HepG2 (cell line): Measurements from ENCODE around the gene EMILIN1. TPM values are rescaled to one million over a fixed set of nuclear protein-coding genes. Genes with fewer than 3 reads are reported as not detected.
A peak's percentile ranks its signal among the peaks of the same experiment; 100 is the strongest.

Experiments used
- CENPT ChIP-seq: sonication (generic); formaldehyde crosslinking; IDR thresholded peaks from 2 replicates; pipeline ENCODE4 v1.8.0; 2022; ENCODE audit warnings: low read depth, mild to moderate bottlenecking, moderate library complexity, missing genetic modification reagents
- CREM ChIP-seq, 2 experiments: sonication (generic) in 1 of 2; formaldehyde crosslinking in 1 of 2; IDR thresholded peaks; 2 replicates each; pipeline versions ENCODE4 v1.4.0 to v1.6.1; 2016 to 2020; ENCODE audit warnings: antibody characterized with exemption in 1 of 2, mild to moderate bottlenecking in 1 of 2, missing genetic modification reagents in 1 of 2
- EZH2 ChIP-seq: conservative IDR thresholded peaks from 2 replicates; pipeline ENCODE4 v1.6.1; 2012; ENCODE audit warnings: mild to moderate bottlenecking, low read depth, low read length, moderate library complexity
- KAT2B ChIP-seq: fragments of 150-350 bp; IDR thresholded peaks from 2 replicates; pipeline ENCODE4 v1.6.1; 2014; ENCODE audit warnings: low read depth, low read length, borderline replicate concordance
- MAFK ChIP-seq, 2 experiments: IDR thresholded peaks in 1 of 2; conservative IDR thresholded peaks in 1 of 2; 2 replicates each; pipeline ENCODE4 v1.6.1; 2011; ENCODE audit warnings: improper control_type of control experiment in 2 of 2, low read length in 2 of 2
- RBAK ChIP-seq: sonication (generic); formaldehyde crosslinking; IDR thresholded peaks from 2 replicates; pipeline ENCODE4 v1.5.1; 2020; ENCODE audit warnings: mild to moderate bottlenecking, missing genetic modification reagents
- RFXANK ChIP-seq: IDR thresholded peaks from 2 replicates; pipeline ENCODE4 v1.6.1; 2016
- SCMH1 ChIP-seq: sonication (generic); formaldehyde crosslinking; IDR thresholded peaks from 2 replicates; pipeline ENCODE4 v1.9.0; 2021; ENCODE audit warnings: missing genetic modification reagents, mild to moderate bottlenecking, borderline replicate concordance
- SMYD3 ChIP-seq: sonication (generic); formaldehyde crosslinking; IDR thresholded peaks from 2 replicates; pipeline ENCODE4 v1.8.1; 2023; ENCODE audit warnings: mild to moderate bottlenecking, missing genetic modification reagents
- ZBTB7A ChIP-seq: sonication (generic); formaldehyde crosslinking; IDR thresholded peaks from 2 replicates; pipeline ENCODE4 v1.8.0; 2022; ENCODE audit warnings: mild to moderate bottlenecking, missing genetic modification reagents
- ZBTB8A ChIP-seq: sonication (generic); formaldehyde crosslinking; IDR thresholded peaks from 2 replicates; pipeline ENCODE4 v1.4.0; 2020; ENCODE audit warnings: mild to moderate bottlenecking, low read depth, missing genetic modification reagents, borderline replicate concordance
- ZFP36L2 ChIP-seq: sonication (generic); formaldehyde crosslinking; IDR thresholded peaks from 2 replicates; pipeline ENCODE4 v1.4.0; 2020; ENCODE audit warnings: missing genetic modification reagents
- ZNF207 ChIP-seq: fragments of 450-650 bp; IDR thresholded peaks from 2 replicates; pipeline ENCODE4 v1.6.1; 2016; ENCODE audit warnings: antibody characterized with exemption, borderline replicate concordance
- ZNF329 ChIP-seq: sonication (generic); formaldehyde crosslinking; IDR thresholded peaks from 2 replicates; pipeline ENCODE4 v1.9.0; 2021; ENCODE audit warnings: low read depth, mild to moderate bottlenecking, missing genetic modification reagents
- ZNF749 ChIP-seq: sonication (generic); formaldehyde crosslinking; IDR thresholded peaks from 2 replicates; pipeline ENCODE4 v1.8.0; 2022; ENCODE audit warnings: mild to moderate bottlenecking, missing genetic modification reagents, moderate library complexity, borderline replicate concordance
- polyA plus RNA-seq, 8 experiments: library from polyadenylated mRNA; depleted of rRNA in 3 of 8; stranded (reverse) in 7 of 8; unstranded in 1 of 8; fragments of >200 nt; fragmentation: Illumina TruSeq in 4 of 8; extraction: Trizol in 4 of 8; gene quantifications; 2 replicates each; pipeline versions ENCODE4 v1.2.1 to v1.2.3, GENCODE V29; 2011 to 2016; ENCODE audit warnings: low read depth in 4 of 8, missing spikeins in 1 of 8, mixed read lengths in 1 of 8; ENCODE audit not compliant: insufficient read depth in 1 of 8
- total RNA-seq, 5 experiments: library from RNA; depleted of rRNA; stranded (reverse); fragments of >200 nt; fragmentation: Illumina TruSeq; extraction: Trizol; gene quantifications; 2 replicates each; pipeline ENCODE4 v1.2.3, GENCODE V29; 2016; ENCODE audit warnings: low read depth in 1 of 5
- TF ChIP-seq, protein P1 (sequence below): sonication (generic); formaldehyde crosslinking; IDR thresholded peaks from 2 replicates; pipeline ENCODE4 v1.4.0; 2020; ENCODE audit warnings: missing genetic modification reagents
- TF ChIP-seq, protein P2 (sequence below): sonication (generic); formaldehyde crosslinking; IDR thresholded peaks from 2 replicates; pipeline ENCODE4 v1.5.0; 2020; ENCODE audit warnings: missing genetic modification reagents, mild to moderate bottlenecking, borderline replicate concordance
- TF ChIP-seq, protein P3 (sequence below): sonication (generic); formaldehyde crosslinking; IDR thresholded peaks from 2 replicates; pipeline ENCODE4 v1.4.0; 2020; ENCODE audit warnings: missing genetic modification reagents
- TF ChIP-seq, protein P4 (sequence below): sonication (generic); formaldehyde crosslinking; IDR thresholded peaks from 2 replicates; pipeline ENCODE4 v1.8.1; 2023; ENCODE audit warnings: missing genetic modification reagents, mild to moderate bottlenecking, borderline replicate concordance
- TF ChIP-seq, protein P5 (sequence below): sonication (generic); formaldehyde crosslinking; IDR thresholded peaks from 2 replicates; pipeline ENCODE4 v1.9.0; 2022; ENCODE audit warnings: missing genetic modification reagents, mild to moderate bottlenecking, borderline replicate concordance

EMILIN1 gene
- total and polyA plus RNA-seq, 2 of the 13 experiments (the other 11 are each of a cell fraction or from before 2014, with no cell fraction given): 8.1 to 9.7 TPM

DNA sequence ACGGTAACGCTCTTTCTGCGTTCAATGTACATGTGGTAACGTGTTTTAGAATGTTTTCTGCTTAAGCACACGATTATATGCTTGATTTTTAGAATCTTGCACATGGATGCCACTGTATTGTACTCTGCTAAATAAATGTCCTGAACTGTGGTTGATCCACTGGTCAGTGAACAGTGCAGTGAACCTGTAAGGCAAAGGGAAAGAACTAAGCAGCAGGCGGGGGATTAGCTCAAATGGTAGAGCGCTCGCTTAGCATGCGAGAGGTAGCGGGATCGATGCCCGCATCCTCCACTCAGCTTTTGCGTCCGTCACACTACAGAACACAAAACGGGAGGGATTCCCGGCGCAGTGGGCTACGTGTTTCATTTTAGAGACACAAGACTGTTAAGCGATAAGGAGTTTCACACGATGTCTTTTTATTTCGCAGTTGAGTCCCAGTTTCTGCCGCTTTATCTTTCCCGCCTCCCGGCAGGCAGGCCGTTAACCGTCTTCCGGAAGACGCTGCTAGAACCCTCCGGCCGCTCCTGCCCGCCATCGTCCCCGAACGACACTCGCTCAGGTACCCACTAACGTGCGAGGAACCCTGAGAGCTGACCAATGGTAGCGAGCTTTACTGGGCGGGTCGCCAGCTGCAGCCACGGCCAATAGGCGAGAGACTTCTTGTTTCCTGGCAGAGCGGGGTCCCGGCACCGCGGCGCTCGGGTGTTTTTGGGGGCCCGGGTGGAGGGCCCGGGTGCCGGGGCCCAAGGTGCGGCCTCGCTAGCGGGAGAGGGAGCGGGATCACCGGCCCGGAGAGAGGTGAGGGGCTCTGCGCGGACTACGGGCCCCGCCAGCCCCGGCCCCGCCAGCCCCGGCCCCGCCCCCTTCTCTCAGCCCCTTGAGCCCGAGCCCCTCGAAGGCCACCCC, 27.2 kb upstream of the EMILIN1 start, which contains the start of gene AGBL5 (continued):
- TF ChIP-seq, protein P1, sequence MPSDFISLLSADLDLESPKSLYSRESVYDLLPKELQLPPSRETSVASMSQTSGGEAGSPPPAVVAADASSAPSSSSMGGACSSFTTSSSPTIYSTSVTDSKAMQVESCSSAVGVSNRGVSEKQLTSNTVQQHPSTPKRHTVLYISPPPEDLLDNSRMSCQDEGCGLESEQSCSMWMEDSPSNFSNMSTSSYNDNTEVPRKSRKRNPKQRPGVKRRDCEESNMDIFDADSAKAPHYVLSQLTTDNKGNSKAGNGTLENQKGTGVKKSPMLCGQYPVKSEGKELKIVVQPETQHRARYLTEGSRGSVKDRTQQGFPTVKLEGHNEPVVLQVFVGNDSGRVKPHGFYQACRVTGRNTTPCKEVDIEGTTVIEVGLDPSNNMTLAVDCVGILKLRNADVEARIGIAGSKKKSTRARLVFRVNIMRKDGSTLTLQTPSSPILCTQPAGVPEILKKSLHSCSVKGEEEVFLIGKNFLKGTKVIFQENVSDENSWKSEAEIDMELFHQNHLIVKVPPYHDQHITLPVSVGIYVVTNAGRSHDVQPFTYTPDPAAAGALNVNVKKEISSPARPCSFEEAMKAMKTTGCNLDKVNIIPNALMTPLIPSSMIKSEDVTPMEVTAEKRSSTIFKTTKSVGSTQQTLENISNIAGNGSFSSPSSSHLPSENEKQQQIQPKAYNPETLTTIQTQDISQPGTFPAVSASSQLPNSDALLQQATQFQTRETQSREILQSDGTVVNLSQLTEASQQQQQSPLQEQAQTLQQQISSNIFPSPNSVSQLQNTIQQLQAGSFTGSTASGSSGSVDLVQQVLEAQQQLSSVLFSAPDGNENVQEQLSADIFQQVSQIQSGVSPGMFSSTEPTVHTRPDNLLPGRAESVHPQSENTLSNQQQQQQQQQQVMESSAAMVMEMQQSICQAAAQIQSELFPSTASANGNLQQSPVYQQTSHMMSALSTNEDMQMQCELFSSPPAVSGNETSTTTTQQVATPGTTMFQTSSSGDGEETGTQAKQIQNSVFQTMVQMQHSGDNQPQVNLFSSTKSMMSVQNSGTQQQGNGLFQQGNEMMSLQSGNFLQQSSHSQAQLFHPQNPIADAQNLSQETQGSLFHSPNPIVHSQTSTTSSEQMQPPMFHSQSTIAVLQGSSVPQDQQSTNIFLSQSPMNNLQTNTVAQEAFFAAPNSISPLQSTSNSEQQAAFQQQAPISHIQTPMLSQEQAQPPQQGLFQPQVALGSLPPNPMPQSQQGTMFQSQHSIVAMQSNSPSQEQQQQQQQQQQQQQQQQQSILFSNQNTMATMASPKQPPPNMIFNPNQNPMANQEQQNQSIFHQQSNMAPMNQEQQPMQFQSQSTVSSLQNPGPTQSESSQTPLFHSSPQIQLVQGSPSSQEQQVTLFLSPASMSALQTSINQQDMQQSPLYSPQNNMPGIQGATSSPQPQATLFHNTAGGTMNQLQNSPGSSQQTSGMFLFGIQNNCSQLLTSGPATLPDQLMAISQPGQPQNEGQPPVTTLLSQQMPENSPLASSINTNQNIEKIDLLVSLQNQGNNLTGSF (CRISPR knock-in tag): peak; percentile 99
- TF ChIP-seq ZFP36L2 (CRISPR knock-in tag) (no peak), ZBTB7A (CRISPR knock-in tag) (no peak), RBAK (no peak), CENPT (CRISPR knock-in tag) (no peak; the same call in 1 of the 2 replicates), SMYD3 (peak; percentile 97), CREM (IDR thresholded peaks at IDR 0.05) (no peak; the same call in 1 of the 2 replicates), CREM (CRISPR knock-in tag; IDR thresholded peaks at IDR 0.05) (no peak), MAFK (conservative IDR thresholded peaks at IDR 0.05 in 1 of 2, IDR thresholded peaks at IDR 0.05 in 1 of 2; ENCODE audit: low read length in 2 of 2) (no peak), ZBTB8A (CRISPR knock-in tag) (peak; percentile 85), ZNF207 (0 out of 2 replicates have a peak, but pooled peaks have one; percentile 81), RFXANK (CRISPR knock-in tag) (peak; percentile 90), ZNF749 (CRISPR knock-in tag) (no peak; the same call in 1 of the 2 replicates), SCMH1 (CRISPR knock-in tag) (no peak), EZH2 (no peak), ZNF329 (CRISPR knock-in tag) (peak; percentile 73; the same call in 1 of the 2 replicates), KAT2B (no peak)
- TF ChIP-seq, protein P2, sequence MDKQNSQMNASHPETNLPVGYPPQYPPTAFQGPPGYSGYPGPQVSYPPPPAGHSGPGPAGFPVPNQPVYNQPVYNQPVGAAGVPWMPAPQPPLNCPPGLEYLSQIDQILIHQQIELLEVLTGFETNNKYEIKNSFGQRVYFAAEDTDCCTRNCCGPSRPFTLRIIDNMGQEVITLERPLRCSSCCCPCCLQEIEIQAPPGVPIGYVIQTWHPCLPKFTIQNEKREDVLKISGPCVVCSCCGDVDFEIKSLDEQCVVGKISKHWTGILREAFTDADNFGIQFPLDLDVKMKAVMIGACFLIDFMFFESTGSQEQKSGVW (CRISPR knock-in tag): peak; percentile 97; the same call in 1 of the 2 replicates
- TF ChIP-seq, protein P3, sequence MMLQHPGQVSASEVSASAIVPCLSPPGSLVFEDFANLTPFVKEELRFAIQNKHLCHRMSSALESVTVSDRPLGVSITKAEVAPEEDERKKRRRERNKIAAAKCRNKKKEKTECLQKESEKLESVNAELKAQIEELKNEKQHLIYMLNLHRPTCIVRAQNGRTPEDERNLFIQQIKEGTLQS: no peak; the same call in 1 of the 2 replicates
- TF ChIP-seq, protein P4, sequence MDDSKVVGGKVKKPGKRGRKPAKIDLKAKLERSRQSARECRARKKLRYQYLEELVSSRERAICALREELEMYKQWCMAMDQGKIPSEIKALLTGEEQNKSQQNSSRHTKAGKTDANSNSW (CRISPR knock-in tag): peak; percentile 24; the same call in 1 of the 2 replicates
- TF ChIP-seq, protein P5, sequence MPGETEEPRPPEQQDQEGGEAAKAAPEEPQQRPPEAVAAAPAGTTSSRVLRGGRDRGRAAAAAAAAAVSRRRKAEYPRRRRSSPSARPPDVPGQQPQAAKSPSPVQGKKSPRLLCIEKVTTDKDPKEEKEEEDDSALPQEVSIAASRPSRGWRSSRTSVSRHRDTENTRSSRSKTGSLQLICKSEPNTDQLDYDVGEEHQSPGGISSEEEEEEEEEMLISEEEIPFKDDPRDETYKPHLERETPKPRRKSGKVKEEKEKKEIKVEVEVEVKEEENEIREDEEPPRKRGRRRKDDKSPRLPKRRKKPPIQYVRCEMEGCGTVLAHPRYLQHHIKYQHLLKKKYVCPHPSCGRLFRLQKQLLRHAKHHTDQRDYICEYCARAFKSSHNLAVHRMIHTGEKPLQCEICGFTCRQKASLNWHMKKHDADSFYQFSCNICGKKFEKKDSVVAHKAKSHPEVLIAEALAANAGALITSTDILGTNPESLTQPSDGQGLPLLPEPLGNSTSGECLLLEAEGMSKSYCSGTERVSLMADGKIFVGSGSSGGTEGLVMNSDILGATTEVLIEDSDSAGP: 0 out of 2 replicates have a peak, but pooled peaks have one; percentile 54
